ENCODE data around the gene CEP72. TPM values are rescaled to one million over a fixed set of nuclear protein-coding genes. Genes with fewer than 3 reads are reported as not detected.
A peak's percentile ranks its signal among the peaks of the same experiment; 100 is the strongest.

CEP72 gene
- total and polyA plus RNA-seq, 2 experiments from 2014 or later, result 3.2 to 4.2 TPM

GRCh38 chr5:570886-571285 lies 41.3 kb upstream of the CEP72 start:
- no peak for DNase-seq (ENCODE audit: low spot score)
- no peaks in the 10 kb centered on the region for H3K9me3 ChIP-seq (ENCODE audit: low read depth)

GRCh38 chr5:571791-572190 lies 40.3 kb upstream of the CEP72 start:
- H3K27me3 ChIP-seq, result no peaks in the 10 kb centered on the region
- no peaks in the 10 kb centered on the region for H3K79me2 ChIP-seq
- no peak overlapping the region for H3K4me3 ChIP-seq
- H3K4me1 ChIP-seq (ENCODE audit: insufficient read depth), result peaks cover 11% of the 10 kb centered on the region
- H2AFZ ChIP-seq, result no peak overlapping the region
- H4K20me1 ChIP-seq (ENCODE audit: insufficient read depth, poor library complexity, severe bottlenecking), result no peaks in the 10 kb centered on the region
- no peaks in the 10 kb centered on the region for H3K9me3 ChIP-seq (ENCODE audit: low read depth)
- no peak for DNase-seq (ENCODE audit: low spot score)
- no peaks in the 10 kb centered on the region for H3K9me2 ChIP-seq (replicated peaks; ENCODE audit: insufficient read depth)
- H3K4me2 ChIP-seq, result no peak overlapping the region
- no peaks in the 10 kb centered on the region for H3K36me3 ChIP-seq (replicated peaks; ENCODE audit: insufficient read depth, low read depth)
- WGBS (ENCODE audit: low lambda C conversion rate, missing lambda C conversion rate), result 96% methylated on average over 13 of the region's 13 CpGs
- no peak overlapping the region for H3K27ac ChIP-seq
- TF ChIP-seq EZH2phosphoT487 (IDR thresholded peaks at IDR 0.05; ENCODE audit: low read depth, severe bottlenecking, unreplicated experiment) (no peak), EZH2 (IDR thresholded peaks at IDR 0.05; ENCODE audit: borderline replicate concordance) (no peak), CTCF (IDR thresholded peaks at IDR 0.05; ENCODE audit: poor library complexity) (no peak)

More at GRCh38 chr5:570886-571285, 41.3 kb upstream of the CEP72 start:
- WGBS (ENCODE audit: low lambda C conversion rate, missing lambda C conversion rate), result 91% methylated on average over 8 of the region's 8 CpGs
- no peak overlapping the region for H3K4me2 ChIP-seq
- H3K4me3 ChIP-seq, result no peak overlapping the region
- H3K27ac ChIP-seq, result no peak overlapping the region
- H3K79me2 ChIP-seq, result no peaks in the 10 kb centered on the region
- H3K27me3 ChIP-seq, result no peaks in the 10 kb centered on the region
- H4K20me1 ChIP-seq (ENCODE audit: insufficient read depth, poor library complexity, severe bottlenecking), result no peaks in the 10 kb centered on the region
- H3K4me1 ChIP-seq (ENCODE audit: insufficient read depth), result peaks cover 15% of the 10 kb centered on the region
- no peak overlapping the region for H2AFZ ChIP-seq
- no peaks in the 10 kb centered on the region for H3K9me2 ChIP-seq (replicated peaks; ENCODE audit: insufficient read depth)
- H3K36me3 ChIP-seq (replicated peaks; ENCODE audit: insufficient read depth, low read depth), result no peaks in the 10 kb centered on the region
- TF ChIP-seq EZH2phosphoT487 (IDR thresholded peaks at IDR 0.05; ENCODE audit: low read depth, severe bottlenecking, unreplicated experiment) (no peak), EZH2 (IDR thresholded peaks at IDR 0.05; ENCODE audit: borderline replicate concordance) (no peak), CTCF (IDR thresholded peaks at IDR 0.05; ENCODE audit: poor library complexity) (no peak)

- H3K4me2 ChIP-seq, result no peak overlapping the region
- H3K79me2 ChIP-seq, result no peaks in the 10 kb centered on the region
- TF ChIP-seq EZH2phosphoT487 (IDR thresholded peaks at IDR 0.05; ENCODE audit: low read depth, severe bottlenecking, unreplicated experiment), result no peak
- TF ChIP-seq CTCF (IDR thresholded peaks at IDR 0.05; ENCODE audit: poor library complexity), result no peak
- no peak for TF ChIP-seq EZH2 (IDR thresholded peaks at IDR 0.05; ENCODE audit: borderline replicate concordance)
- H3K9me3 ChIP-seq (ENCODE audit: low read depth), result no peaks in the 10 kb centered on the region
- H2AFZ ChIP-seq, result no peak overlapping the region
- H3K4me3 ChIP-seq, result no peak overlapping the region
- no peaks in the 10 kb centered on the region for H3K9me2 ChIP-seq (replicated peaks; ENCODE audit: insufficient read depth)
- no peaks in the 10 kb centered on the region for H4K20me1 ChIP-seq (ENCODE audit: insufficient read depth, poor library complexity, severe bottlenecking)
- H3K27me3 ChIP-seq, result no peaks in the 10 kb centered on the region
- H3K27ac ChIP-seq, result peak overlapping the region; percentile 4
- DNase-seq (ENCODE audit: low spot score), result no peak
- no peaks in the 10 kb centered on the region for H3K36me3 ChIP-seq (replicated peaks; ENCODE audit: insufficient read depth, low read depth)
- 65% methylated on average over 14 of the region's 14 CpGs for WGBS (ENCODE audit: low lambda C conversion rate, missing lambda C conversion rate)
- peaks cover 11% of the 10 kb centered on the region for H3K4me1 ChIP-seq (ENCODE audit: insufficient read depth)
These were observed 39.6 kb upstream of the CEP72 start for GRCh38 chr5:572398-573019.

Measured in hepatocyte (in vitro differentiated cells).